Measurements from ENCODE around the gene ZNF100.
"Not testable (repeated sequence)": the region's sequence is repeated elsewhere in the genome, so short reads cannot be mapped to it uniquely, and the experiment has no call there.

ZNF100 gene

GRCh38 chr19:21699197-21699596 lies 68.2 kb downstream of the ZNF100 start:
- no peak for DNase-seq

- DNase-seq, result no peak
Observed at GRCh38 chr19:21698215-21698614, 69.2 kb downstream of the ZNF100 start.

GRCh38 chr19:21697698-21698097 lies 69.7 kb downstream of the ZNF100 start:
- no peak for DNase-seq

GRCh38 chr19:21694171-21694906 lies 73.0 kb downstream of the ZNF100 start:
- no peak for DNase-seq

- no peak for DNase-seq
Observed at GRCh38 chr19:21693399-21693798, 74.0 kb downstream of the ZNF100 start.

GRCh38 chr19:21691661-21692060 lies 75.7 kb downstream of the ZNF100 start:
- DNase-seq, result no peak

- DNase-seq, result no peak
Observed at GRCh38 chr19:21688464-21688863, 78.9 kb downstream of the ZNF100 start.

- DNase-seq, result no peak
Observed at GRCh38 chr19:21680671-21681070, 86.7 kb downstream of the ZNF100 start.

- DNase-seq, result no peak
Observed at GRCh38 chr19:21680026-21680425, 87.4 kb downstream of the ZNF100 start.

GRCh38 chr19:21677696-21678418 lies 89.5 kb downstream of the ZNF100 start:
- DNase-seq, result no peak

GRCh38 chr19:21674454-21674853 lies 92.9 kb downstream of the ZNF100 start:
- no peak for DNase-seq

- DNase-seq, result not testable (repeated sequence)
Observed at GRCh38 chr19:21673479-21673878, 93.9 kb downstream of the ZNF100 start.

Data from activated T-cell treated with anti-CD3 and anti-CD28 coated beads for 4 hours (primary cell).